Liver (tissue), 9 donors: Measurements from ENCODE around the gene PNKD. TPM values are rescaled to one million over a fixed set of nuclear protein-coding genes. Genes with fewer than 3 reads are reported as not detected.

ENCODE experiments used
- DNase-seq: peaks from one replicate; pipeline ENCODE4 v3.0.0-alpha.2; 2017; ENCODE audit warnings: low spot score
- H3K27ac ChIP-seq, 2 donors: one replicate each; pipeline ENCODE4 v1.7.0; 2013; ENCODE audit warnings: inconsistent platforms in 2 of 2, low read length in 2 of 2, control low read depth in 1 of 2, low read depth in 1 of 2, mild to moderate bottlenecking in 1 of 2
- H3K27me3 ChIP-seq, 4 donors: one replicate each; pipeline versions ENCODE4 v1.6.1 to v1.7.0; 2013; ENCODE audit warnings: low read length in 3 of 4, inconsistent platforms in 1 of 4, mild to moderate bottlenecking in 1 of 4, moderate library complexity in 1 of 4; ENCODE audit not compliant: control insufficient read depth in 4 of 4, insufficient read depth in 4 of 4
- H3K36me3 ChIP-seq, 4 donors: one replicate each; pipeline versions ENCODE4 v1.6.1 to v1.7.0; 2013; ENCODE audit warnings: low read length in 3 of 4, mild to moderate bottlenecking in 3 of 4, low read depth in 1 of 4, moderate library complexity in 1 of 4; ENCODE audit not compliant: control insufficient read depth in 4 of 4, insufficient read depth in 3 of 4
- H3K4me1 ChIP-seq, 4 donors: one replicate each; pipeline versions ENCODE4 v1.6.1 to v1.7.0; 2013; ENCODE audit warnings: low read length in 3 of 4, mild to moderate bottlenecking in 3 of 4, moderate library complexity in 1 of 4; ENCODE audit not compliant: control insufficient read depth in 4 of 4, insufficient read depth in 4 of 4
- H3K4me3 ChIP-seq, 3 donors: one replicate each; pipeline versions ENCODE4 v1.6.1 to v1.7.0; 2013; ENCODE audit warnings: low read length in 3 of 3, control low read depth in 1 of 3, low read depth in 1 of 3, mild to moderate bottlenecking in 1 of 3
- H3K9ac ChIP-seq, 2 donors: one replicate each; pipeline ENCODE4 v1.7.0; 2013; ENCODE audit warnings: low read length in 2 of 2, mild to moderate bottlenecking in 2 of 2, moderate library complexity in 2 of 2, control low read depth in 1 of 2, low read depth in 1 of 2
- H3K9me3 ChIP-seq, 4 donors: one replicate each; pipeline versions ENCODE4 v1.6.1 to v1.7.0; 2013; ENCODE audit warnings: low read length in 3 of 4; ENCODE audit not compliant: control insufficient read depth in 4 of 4
- EGR1 ChIP-seq, 2 donors: IDR thresholded peaks; 2 replicates each; pipeline ENCODE4 v1.6.1; 2016 to 2018; ENCODE audit warnings: antibody characterized with exemption in 2 of 2, low read depth in 2 of 2
- FOXA1 ChIP-seq: IDR thresholded peaks from 2 replicates; pipeline ENCODE4 v1.6.1; 2016; ENCODE audit warnings: antibody characterized with exemption
- GABPA ChIP-seq, 2 donors: IDR thresholded peaks in 1 of 2; conservative IDR thresholded peaks in 1 of 2; 2 replicates each; pipeline ENCODE4 v1.6.1; 2016; ENCODE audit warnings: antibody characterized with exemption in 2 of 2, mild to moderate bottlenecking in 1 of 2, moderate library complexity in 1 of 2
- HNF4A ChIP-seq, 2 donors: conservative IDR thresholded peaks; 2 replicates each; pipeline ENCODE4 v1.6.1; 2016; ENCODE audit warnings: antibody characterized with exemption in 2 of 2, mild to moderate bottlenecking in 2 of 2
- JUND ChIP-seq, 2 donors: IDR thresholded peaks; 2 replicates each; pipeline ENCODE4 v1.6.1; 2016; ENCODE audit warnings: antibody characterized with exemption in 2 of 2
- MAX ChIP-seq: IDR thresholded peaks from 2 replicates; pipeline ENCODE4 v1.6.1; 2016; ENCODE audit warnings: antibody characterized with exemption
- NR2F2 ChIP-seq: IDR thresholded peaks from 2 replicates; pipeline ENCODE4 v1.6.1; 2016; ENCODE audit warnings: antibody characterized with exemption
- RAD21 ChIP-seq, 2 donors: IDR thresholded peaks; 2 replicates each; pipeline ENCODE4 v1.6.1; 2016; ENCODE audit warnings: antibody characterized with exemption in 2 of 2, mild to moderate bottlenecking in 2 of 2
- SP1 ChIP-seq: IDR thresholded peaks from 2 replicates; pipeline ENCODE4 v1.6.1; 2018; ENCODE audit warnings: antibody characterized with exemption, mild to moderate bottlenecking
- TAF1 ChIP-seq: conservative IDR thresholded peaks from 2 replicates; pipeline ENCODE4 v1.6.1; 2016; ENCODE audit warnings: antibody characterized with exemption, mild to moderate bottlenecking
- YY1 ChIP-seq: IDR thresholded peaks from 2 replicates; pipeline ENCODE4 v1.6.1; 2016; ENCODE audit warnings: antibody characterized with exemption, mild to moderate bottlenecking
- WGBS: extraction: QIAGEN DNeasy Blood & Tissue Kit; methylation state at CpG from one replicate; pipeline ENCODE4 v1.1.7; 2013; 5-methylcytosine and 5-hydroxymethylcytosine counted together
- polyA plus RNA-seq, 2 donors: library from polyadenylated mRNA; stranded (reverse) in 1 of 2; unstranded in 1 of 2; fragments of 200-250 nt in 1 of 2; fragments of >200 nt in 1 of 2; fragmentation: Nextera tagmentation in 1 of 2; extraction: Ambion mirVana in 1 of 2; gene quantifications; one replicate each; pipeline versions ENCODE4 v1.2.1 to v1.2.3, GENCODE V29; 2013 to 2015
- total RNA-seq, 2 donors: library from RNA; depleted of rRNA; stranded (reverse); fragments of >200 nt; gene quantifications; one replicate each; pipeline ENCODE4 v1.2.3, GENCODE V29; 2014
- TF ChIP-seq, protein P1 (sequence below): fragments of 150-350 bp; IDR thresholded peaks from 2 replicates; pipeline ENCODE4 v1.5.1; 2017; ENCODE audit warnings: improper control_type of control experiment, low read depth, low read length; ENCODE audit not compliant: missing input control
- TF ChIP-seq, protein P2 (sequence below): IDR thresholded peaks from 2 replicates; pipeline ENCODE4 v1.6.1; 2016; ENCODE audit warnings: antibody characterized with exemption
- donor health status: healthy.
- donor health status: healthy.
- donor health status: healthy.
- donor health status: healthy.
- donor health status: healthy.

The PNKD gene
- total and polyA plus RNA-seq, 4 donors, result 28.5 to 161 (median 94.9) TPM

DNA sequence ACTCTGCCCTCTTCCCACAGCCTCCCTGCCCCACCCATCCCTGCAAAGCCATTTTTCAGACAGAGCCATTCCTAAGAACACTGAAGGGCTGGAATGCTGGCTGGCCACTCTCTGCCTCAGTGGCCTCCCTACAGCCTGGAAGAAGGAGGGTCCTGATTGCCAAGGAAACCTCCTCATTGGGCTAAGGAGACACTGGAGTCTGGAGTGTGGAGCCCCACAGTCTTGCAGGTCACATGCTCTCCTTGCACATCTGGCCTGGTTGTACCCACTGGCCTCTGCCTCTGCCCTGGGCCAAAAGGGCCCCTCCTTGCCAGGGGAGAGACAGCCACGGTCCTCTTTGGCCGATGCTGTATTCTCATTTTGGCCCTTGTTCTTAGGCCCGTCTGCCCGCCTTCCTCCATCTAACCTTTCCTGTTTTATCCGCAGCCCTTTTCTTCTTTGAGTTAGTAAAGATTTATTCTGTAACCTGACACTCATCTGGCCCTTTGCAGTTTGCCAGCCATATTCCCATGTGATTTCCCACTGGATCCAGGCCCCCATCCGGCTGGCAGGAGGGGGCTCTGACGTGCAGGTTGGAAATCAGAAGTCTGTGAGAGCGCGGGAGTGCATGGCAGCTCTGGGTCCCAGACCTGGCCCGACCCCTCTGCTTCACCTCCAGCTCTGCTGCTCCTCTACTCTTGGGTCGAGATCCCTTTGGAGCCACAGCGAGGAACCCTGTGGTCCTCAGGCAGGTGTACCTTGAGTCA is 75.3 kb downstream of the PNKD start:
- no peak overlapping the region for H3K27ac ChIP-seq
- 94% methylated on average over 12 of the region's 12 CpGs for WGBS
- no peak overlapping the region for H3K4me3 ChIP-seq
- peaks cover 12 to 34% (median 21%) of the 10 kb centered on the region in 4 donors for H3K36me3 ChIP-seq
- no peak for DNase-seq
- H3K4me1 ChIP-seq, result peaks cover 0 to 3% (median 0%) of the 10 kb centered on the region in 4 donors
- no peaks in the 10 kb centered on the region for H3K9me3 ChIP-seq
- H3K27me3 ChIP-seq, result no peaks in the 10 kb centered on the region
- H3K9ac ChIP-seq, result no peak overlapping the region
- TF ChIP-seq HNF4A (conservative IDR thresholded peaks at IDR 0.05), result no peak
- no peak for TF ChIP-seq TAF1
- TF ChIP-seq NR2F2, result no peak
- no peak for TF ChIP-seq RAD21 (IDR thresholded peaks at IDR 0.05)
- TF ChIP-seq, protein P1, sequence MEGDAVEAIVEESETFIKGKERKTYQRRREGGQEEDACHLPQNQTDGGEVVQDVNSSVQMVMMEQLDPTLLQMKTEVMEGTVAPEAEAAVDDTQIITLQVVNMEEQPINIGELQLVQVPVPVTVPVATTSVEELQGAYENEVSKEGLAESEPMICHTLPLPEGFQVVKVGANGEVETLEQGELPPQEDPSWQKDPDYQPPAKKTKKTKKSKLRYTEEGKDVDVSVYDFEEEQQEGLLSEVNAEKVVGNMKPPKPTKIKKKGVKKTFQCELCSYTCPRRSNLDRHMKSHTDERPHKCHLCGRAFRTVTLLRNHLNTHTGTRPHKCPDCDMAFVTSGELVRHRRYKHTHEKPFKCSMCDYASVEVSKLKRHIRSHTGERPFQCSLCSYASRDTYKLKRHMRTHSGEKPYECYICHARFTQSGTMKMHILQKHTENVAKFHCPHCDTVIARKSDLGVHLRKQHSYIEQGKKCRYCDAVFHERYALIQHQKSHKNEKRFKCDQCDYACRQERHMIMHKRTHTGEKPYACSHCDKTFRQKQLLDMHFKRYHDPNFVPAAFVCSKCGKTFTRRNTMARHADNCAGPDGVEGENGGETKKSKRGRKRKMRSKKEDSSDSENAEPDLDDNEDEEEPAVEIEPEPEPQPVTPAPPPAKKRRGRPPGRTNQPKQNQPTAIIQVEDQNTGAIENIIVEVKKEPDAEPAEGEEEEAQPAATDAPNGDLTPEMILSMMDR, result no peak
- TF ChIP-seq FOXA1, result no peak
- TF ChIP-seq GABPA (IDR thresholded peaks at IDR 0.05 in 1 of 2, conservative IDR thresholded peaks at IDR 0.05 in 1 of 2), result no peak
- TF ChIP-seq JUND (IDR thresholded peaks at IDR 0.05), result no peak
- TF ChIP-seq, protein P2, sequence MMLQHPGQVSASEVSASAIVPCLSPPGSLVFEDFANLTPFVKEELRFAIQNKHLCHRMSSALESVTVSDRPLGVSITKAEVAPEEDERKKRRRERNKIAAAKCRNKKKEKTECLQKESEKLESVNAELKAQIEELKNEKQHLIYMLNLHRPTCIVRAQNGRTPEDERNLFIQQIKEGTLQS, result no peak
- no peak for TF ChIP-seq EGR1 (IDR thresholded peaks at IDR 0.05; ENCODE audit: low read depth in 2 of 2)
- no peak for TF ChIP-seq MAX
- TF ChIP-seq SP1, result no peak
- no peak for TF ChIP-seq YY1

DNA sequence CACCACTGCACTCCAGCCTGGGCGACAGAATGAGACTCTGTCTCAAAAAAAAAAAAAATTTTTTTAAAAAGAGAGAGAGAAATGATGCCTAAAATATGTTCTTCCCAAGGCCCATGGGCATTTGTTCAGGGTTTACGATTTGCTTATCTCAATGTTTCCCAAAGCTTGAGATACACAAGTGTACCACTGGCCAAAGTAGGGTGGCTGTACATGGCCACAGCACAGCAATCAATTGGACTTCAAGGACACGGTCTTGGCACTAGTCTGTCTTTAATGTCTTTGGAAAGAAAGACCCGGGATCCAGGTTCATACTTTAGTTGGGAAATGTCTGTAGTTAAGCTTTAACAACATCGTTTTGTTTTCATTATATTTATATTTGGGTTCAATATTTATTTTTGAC is 76.9 kb downstream of the PNKD start:
- TF ChIP-seq, protein P1, result no peak
- peak in 1 of 2 donors; percentile 4 for TF ChIP-seq HNF4A (conservative IDR thresholded peaks at IDR 0.05)
- Histone ChIP-seq H3K9me3 (peaks cover 0 to 3% (median 1%) of the 10 kb centered on the region in 4 donors), H3K27ac (no peak overlapping the region), H3K4me1 (peaks cover 0 to 3% (median 0%) of the 10 kb centered on the region in 4 donors), H3K9ac (no peak overlapping the region), H3K36me3 (peaks cover 10 to 27% (median 19%) of the 10 kb centered on the region in 4 donors), H3K27me3 (no peaks in the 10 kb centered on the region), H3K4me3 (no peak overlapping the region)
- 51% methylated on average over 5 of the region's 5 CpGs for WGBS
- DNase-seq, result no peak
